ENCODE measurements around the gene BTBD2.
A peak's percentile ranks its signal among the peaks of the same experiment; 100 is the strongest.

The BTBD2 gene

DNA sequence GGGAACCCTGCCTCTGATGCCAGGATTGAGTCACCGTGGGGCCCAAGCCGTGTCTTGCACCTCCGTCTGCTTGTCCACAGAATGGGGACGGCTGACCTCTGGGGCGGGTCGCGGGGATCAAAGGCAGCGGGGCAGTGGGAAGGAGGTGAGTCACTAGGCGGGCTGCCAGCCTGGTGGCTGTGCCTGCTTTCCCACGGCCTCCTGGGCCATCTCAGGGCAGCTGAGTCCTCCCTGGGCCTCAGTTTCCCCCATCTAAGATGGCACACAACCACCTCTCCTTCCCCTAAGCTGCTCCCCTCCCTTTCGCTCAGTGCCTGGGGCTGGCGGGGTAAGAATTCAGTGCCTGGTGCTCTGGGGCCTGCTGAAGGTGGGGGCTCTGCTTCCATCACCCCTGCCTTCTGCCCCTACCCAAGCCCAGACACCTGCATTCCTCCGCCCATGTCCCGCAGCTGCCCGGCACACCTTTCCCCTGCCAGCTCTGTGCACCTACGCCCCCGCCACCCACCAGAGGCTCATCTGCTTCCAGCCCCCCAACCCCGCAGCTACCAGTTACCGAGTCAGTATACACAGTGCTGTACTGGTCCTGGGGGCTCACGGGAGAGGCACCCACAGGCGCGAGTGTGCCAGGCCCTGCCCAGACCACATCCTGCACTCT, 32.1 kb upstream of the BTBD2 start:
- DNase-seq (ENCODE audit: low read depth in 2 of 2), result peak; percentile 44 to 50
- peak overlapping the region in 1 of 2 donors; percentile 15 for H3K4me3 ChIP-seq (replicated peaks in 1 of 2; ENCODE audit: low read depth in 2 of 2, low read length in 2 of 2)
- TF ChIP-seq, protein P1, sequence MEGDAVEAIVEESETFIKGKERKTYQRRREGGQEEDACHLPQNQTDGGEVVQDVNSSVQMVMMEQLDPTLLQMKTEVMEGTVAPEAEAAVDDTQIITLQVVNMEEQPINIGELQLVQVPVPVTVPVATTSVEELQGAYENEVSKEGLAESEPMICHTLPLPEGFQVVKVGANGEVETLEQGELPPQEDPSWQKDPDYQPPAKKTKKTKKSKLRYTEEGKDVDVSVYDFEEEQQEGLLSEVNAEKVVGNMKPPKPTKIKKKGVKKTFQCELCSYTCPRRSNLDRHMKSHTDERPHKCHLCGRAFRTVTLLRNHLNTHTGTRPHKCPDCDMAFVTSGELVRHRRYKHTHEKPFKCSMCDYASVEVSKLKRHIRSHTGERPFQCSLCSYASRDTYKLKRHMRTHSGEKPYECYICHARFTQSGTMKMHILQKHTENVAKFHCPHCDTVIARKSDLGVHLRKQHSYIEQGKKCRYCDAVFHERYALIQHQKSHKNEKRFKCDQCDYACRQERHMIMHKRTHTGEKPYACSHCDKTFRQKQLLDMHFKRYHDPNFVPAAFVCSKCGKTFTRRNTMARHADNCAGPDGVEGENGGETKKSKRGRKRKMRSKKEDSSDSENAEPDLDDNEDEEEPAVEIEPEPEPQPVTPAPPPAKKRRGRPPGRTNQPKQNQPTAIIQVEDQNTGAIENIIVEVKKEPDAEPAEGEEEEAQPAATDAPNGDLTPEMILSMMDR (IDR thresholded peaks at IDR 0.05; ENCODE audit: low read depth, low read length), result no peak

DNA sequence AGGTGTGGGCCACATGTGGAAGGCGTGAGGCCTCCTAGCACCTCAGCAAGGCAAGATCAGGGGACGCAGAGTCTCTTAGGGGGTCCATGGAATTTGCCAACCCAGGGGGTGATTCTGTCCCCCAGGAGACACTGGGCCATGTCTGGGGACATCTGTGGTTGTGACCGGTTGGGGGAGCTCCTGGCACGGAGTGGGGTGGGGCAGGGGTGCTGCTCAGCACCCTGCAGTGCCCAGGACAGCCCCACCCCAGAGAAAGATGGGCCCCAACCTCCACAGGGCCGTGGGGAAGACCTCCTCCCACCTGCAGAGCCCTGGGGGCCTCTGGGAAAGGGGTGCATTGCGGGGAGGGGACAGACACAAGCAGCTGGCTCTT, 31.5 kb upstream of the BTBD2 start:
- TF ChIP-seq, protein P1 (IDR thresholded peaks at IDR 0.05; ENCODE audit: low read depth, low read length), result no peak
- no peak for DNase-seq (ENCODE audit: low read depth in 2 of 2)
- no peak overlapping the region for H3K4me3 ChIP-seq (replicated peaks in 1 of 2; ENCODE audit: low read depth in 2 of 2, low read length in 2 of 2)

DNA sequence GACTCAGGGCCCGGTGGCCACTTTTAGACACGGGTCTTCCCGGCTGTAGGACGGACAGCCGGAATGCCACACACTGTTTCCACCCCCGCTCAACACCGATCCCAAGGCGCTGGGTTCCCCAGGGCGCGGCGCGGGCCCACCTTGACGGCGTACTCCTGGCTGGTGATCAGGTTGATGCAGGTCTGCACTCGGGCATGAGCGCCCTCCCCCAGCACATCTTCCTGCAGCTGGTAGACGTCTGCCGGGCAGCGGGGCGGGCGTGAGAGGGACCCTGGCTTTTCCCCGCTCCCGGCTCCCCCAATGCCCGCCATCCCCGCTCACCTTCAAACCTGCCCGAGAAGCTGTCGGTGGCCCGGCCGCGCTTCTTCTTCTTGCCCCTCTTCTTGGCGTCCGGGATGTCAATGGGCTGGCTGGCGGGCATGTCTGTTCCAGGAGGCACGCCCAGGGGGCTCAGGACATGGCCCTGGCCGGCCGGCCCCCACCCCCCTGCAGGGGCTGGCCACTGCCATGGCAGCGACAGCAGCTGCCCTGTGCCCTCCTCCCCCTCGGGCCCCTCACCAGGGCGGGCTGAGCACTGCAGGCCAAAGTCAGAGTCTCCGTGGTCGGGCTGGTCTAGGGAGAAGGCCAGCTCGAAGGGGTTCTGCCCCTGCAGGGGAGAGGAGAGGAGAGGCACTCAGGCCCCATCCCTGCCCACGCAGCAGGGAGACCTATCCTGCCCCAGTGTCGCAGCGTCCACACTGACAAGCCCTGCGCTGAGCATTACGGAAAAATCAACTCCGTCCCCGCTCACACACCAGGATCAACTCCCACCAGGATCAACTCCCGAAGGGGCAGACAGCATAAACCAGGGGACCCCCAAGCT, 30.8 kb upstream of the BTBD2 start:
- TF ChIP-seq, protein P1 (IDR thresholded peaks at IDR 0.05; ENCODE audit: low read depth, low read length), result no peak
- no peak for DNase-seq (ENCODE audit: low read depth in 2 of 2)
- H3K4me3 ChIP-seq (replicated peaks in 1 of 2; ENCODE audit: low read depth in 2 of 2, low read length in 2 of 2), result no peak overlapping the region

DNA sequence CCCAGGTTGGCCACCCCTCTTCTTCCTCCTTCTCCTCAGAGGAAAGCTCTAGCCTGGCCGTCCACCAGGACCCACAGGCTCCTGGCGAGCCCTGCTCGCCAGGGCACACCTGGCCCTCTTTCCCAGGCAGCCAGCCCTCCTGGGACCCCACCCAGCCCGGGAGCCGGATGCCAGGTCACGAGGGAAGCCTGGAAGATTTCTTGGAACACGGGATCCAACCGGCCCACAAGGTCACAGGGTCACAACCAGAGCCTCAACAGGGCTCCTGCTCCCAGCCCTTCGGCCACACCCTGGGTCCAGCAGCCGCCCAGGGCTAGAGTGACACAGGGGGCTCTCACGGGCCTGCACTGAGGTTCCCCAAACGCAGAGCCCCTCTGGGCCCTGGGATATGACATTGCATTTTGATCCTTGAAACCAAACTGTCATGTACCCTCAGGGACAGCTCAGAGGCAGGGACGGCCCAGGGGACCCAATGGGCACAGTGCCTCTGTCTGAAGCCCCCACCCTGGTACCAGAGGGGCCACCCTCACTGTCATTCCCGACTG, 30.1 kb upstream of the BTBD2 start:
- H3K4me3 ChIP-seq (replicated peaks in 1 of 2; ENCODE audit: low read depth in 2 of 2, low read length in 2 of 2), result no peak overlapping the region
- TF ChIP-seq, protein P1 (IDR thresholded peaks at IDR 0.05; ENCODE audit: low read depth, low read length), result no peak
- DNase-seq (ENCODE audit: low read depth in 2 of 2), result no peak

DNA sequence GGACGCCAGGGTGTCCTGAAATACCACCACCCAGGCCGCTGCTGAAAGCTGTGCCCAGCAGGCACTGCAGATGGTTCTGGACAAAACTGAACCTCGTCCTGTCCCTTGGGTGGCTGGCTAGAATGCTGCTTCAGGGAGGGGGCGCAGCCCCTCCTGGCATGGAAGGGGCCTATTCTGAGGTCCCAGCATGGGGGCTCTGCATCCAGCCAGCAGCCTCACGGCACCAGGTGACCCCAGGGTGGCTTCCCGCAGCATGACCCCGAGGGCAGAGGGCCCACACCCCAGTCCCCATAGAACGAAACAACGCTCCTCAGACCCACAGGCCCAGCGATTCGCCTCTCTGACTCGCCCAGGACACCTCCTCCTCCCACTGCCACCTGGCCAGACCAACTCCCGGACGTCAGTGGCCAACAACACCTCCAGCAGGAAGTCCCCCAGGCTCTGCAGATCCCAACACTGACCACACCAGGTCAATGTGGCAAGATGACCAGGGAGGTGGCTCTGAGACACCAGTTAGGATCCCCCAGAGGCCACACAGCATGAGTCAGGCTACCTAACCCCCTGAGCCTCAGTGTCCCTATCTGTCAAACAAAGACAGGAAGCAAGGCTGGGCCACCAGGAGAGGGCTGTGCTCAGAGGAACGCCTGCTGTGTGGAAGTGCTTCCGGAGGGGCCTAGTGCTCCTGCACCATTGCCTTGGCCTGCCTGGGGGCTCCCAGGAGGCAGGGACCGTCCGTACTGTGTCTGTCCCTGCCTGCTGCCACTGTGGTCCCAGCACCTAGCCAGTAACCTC, 29.4 kb upstream of the BTBD2 start:
- no peak for DNase-seq (ENCODE audit: low read depth in 2 of 2)
- TF ChIP-seq, protein P1 (IDR thresholded peaks at IDR 0.05; ENCODE audit: low read depth, low read length), result no peak
- H3K4me3 ChIP-seq (replicated peaks in 1 of 2; ENCODE audit: low read depth in 2 of 2, low read length in 2 of 2), result no peak overlapping the region

DNA sequence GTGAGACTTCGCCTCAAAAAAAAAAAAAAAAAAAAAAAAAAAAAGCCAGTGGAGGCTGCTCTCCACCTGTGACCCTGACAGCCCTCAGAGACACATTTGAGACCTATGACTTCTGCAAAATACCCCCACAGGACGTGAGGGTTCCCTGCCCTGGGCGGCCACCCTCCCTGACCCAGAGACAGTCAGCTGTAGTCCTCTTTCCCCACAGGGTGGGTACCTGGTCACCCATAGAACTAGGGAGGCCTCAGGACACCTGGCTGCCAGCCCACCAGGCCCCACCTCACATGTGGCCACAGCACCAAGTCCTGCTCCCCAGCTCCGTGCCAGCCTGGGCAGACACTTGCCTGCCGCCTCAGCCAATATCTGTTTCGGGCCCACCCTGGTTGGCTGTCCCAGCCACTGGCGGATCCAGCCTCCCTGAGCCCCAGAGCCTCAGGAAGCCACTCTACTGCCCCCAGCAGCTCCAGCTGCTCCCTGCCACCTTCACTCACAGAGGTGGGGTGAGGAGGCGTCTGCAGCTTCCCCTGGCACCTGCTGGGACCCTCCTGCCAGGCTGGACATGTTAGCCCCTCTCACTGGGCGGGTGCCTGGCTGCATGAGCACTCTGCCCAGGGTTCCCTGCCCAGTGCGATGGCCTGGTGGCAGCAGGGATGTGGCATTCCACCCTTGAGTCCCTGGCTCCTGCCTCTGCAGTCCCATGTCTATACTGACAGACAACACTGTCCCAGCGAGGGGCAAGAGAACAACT, 28.6 kb upstream of the BTBD2 start:
- no peak overlapping the region for H3K4me3 ChIP-seq (replicated peaks in 1 of 2; ENCODE audit: low read depth in 2 of 2, low read length in 2 of 2)
- TF ChIP-seq, protein P1 (IDR thresholded peaks at IDR 0.05; ENCODE audit: low read depth, low read length), result no peak
- no peak for DNase-seq (ENCODE audit: low read depth in 2 of 2)
